NCI-H1417 treated with DMSO at 0.1 percent for 48 hours (cell line): ENCODE measurements around the gene LDB2.
"Not testable (repeated sequence)": the region's sequence is repeated elsewhere in the genome, so short reads cannot be mapped to it uniquely, and the experiment has no call there.

Experiments
- DNase-seq: peaks from one replicate; lab custom pipeline; 2025; lab: John Stamatoyannopoulos, UW

LDB2 gene

GRCh38 chr4:16897991-16898827 lies at the start of gene LDB2:
Gene LDB2, minus strand, starts transcription at chr4:16898645.
- DNase-seq, result no peak

GRCh38 chr4:16942491-16942890 lies 44.0 kb upstream of the LDB2 start:
- no peak for DNase-seq

GRCh38 chr4:16939178-16939577 lies 40.7 kb upstream of the LDB2 start:
- no peak for DNase-seq

GRCh38 chr4:16938512-16939040 lies 40.1 kb upstream of the LDB2 start:
- DNase-seq, result no peak

GRCh38 chr4:16931339-16932305 lies 33.2 kb upstream of the LDB2 start:
- DNase-seq, result no peak

- no peak for DNase-seq
Measured at GRCh38 chr4:16926214-16926613, 27.8 kb upstream of the LDB2 start.

- not testable (repeated sequence) for DNase-seq
Measured at GRCh38 chr4:16918716-16919115, 20.3 kb upstream of the LDB2 start.

- DNase-seq, result no peak
Measured at GRCh38 chr4:16916719-16917337, 18.4 kb upstream of the LDB2 start.

GRCh38 chr4:16916031-16916430 lies 17.6 kb upstream of the LDB2 start:
- DNase-seq, result no peak

- no peak for DNase-seq
Measured at GRCh38 chr4:16914208-16914607, 15.8 kb upstream of the LDB2 start.

GRCh38 chr4:16912896-16913295 lies 14.5 kb upstream of the LDB2 start:
- no peak for DNase-seq

- DNase-seq, result no peak
Measured at GRCh38 chr4:16909281-16909680, 10.8 kb upstream of the LDB2 start.

- no peak for DNase-seq
Measured at GRCh38 chr4:16908377-16909021, 10.1 kb upstream of the LDB2 start.

GRCh38 chr4:16900325-16900724 lies 1.9 kb upstream of the LDB2 start:
- no peak for DNase-seq

- DNase-seq, result no peak
Measured at GRCh38 chr4:16896881-16897750, 1.3 kb downstream of the LDB2 start.

GRCh38 chr4:16894406-16894805 lies 4.0 kb downstream of the LDB2 start:
- no peak for DNase-seq

GRCh38 chr4:16893141-16893651 lies 5.2 kb downstream of the LDB2 start:
- DNase-seq, result no peak

GRCh38 chr4:16890651-16891050 lies 7.8 kb downstream of the LDB2 start:
- no peak for DNase-seq

GRCh38 chr4:16889945-16890344 lies 8.5 kb downstream of the LDB2 start:
- no peak for DNase-seq

- no peak for DNase-seq
Measured at GRCh38 chr4:16887887-16888286, 10.6 kb downstream of the LDB2 start.
